AG04450 (cell line): ENCODE data around the gene OAS3. TPM values are rescaled to one million over a fixed set of nuclear protein-coding genes. Genes with fewer than 3 reads are reported as not detected.

Experiments
- CTCF ChIA-PET: fragments of 300-600, 350-600 bp; formaldehyde crosslinking; extraction: SDS; loops from one replicate; lab custom pipeline; 2022; ENCODE audit warnings: antibody characterized with exemption, inconsistent platforms; lab: Charles Lee
- POLR2A ChIA-PET: fragments of 350-600 bp; formaldehyde crosslinking; extraction: SDS; loops from one replicate; lab custom pipeline; 2021; ENCODE audit warnings: antibody characterized with exemption, inconsistent platforms; lab: Yijun Ruan, JAX
- DNase-seq: peaks from one replicate; pipeline ENCODE4 v3.0.0-alpha.2; 2011; ENCODE audit warnings: low read depth, low spot score
- H3K27ac ChIP-seq: one replicate; pipeline ENCODE4 v1.5.1; 2012; ENCODE audit warnings: low read depth, low read length, control low read depth
- H3K27me3 ChIP-seq: one replicate; pipeline ENCODE4 v1.6.0; 2012; ENCODE audit warnings: low read length; ENCODE audit not compliant: control insufficient read depth, insufficient read depth
- H3K4me3 ChIP-seq: 2 replicates; pipeline ENCODE4 v1.5.1; 2011; ENCODE audit warnings: mild to moderate bottlenecking, low read depth, low read length, control low read depth
- H3K9me3 ChIP-seq: 2 replicates; pipeline ENCODE4 v1.5.1; 2012; ENCODE audit warnings: low read length; ENCODE audit not compliant: control insufficient read depth, insufficient read depth
- CTCF ChIP-seq: IDR thresholded peaks from 2 replicates; pipeline ENCODE4 v1.5.1; 2011; ENCODE audit warnings: low read depth, low read length, control low read depth, inconsistent platforms
- polyA plus RNA-seq: library from polyadenylated mRNA; depleted of rRNA; stranded (reverse); fragments of >200 nt; gene quantifications from 2 replicates; pipeline ENCODE4 v1.2.3, GENCODE V29; 2011

Gene OAS3
- polyA plus RNA-seq, 1 experiment = 8.5 TPM

GRCh38 chr12:112963227-112963861 is 25.1 kb downstream of the OAS3 start:
- H3K4me3 ChIP-seq = no peak overlapping the region
- no peak for TF ChIP-seq CTCF
- H3K27me3 ChIP-seq = no peaks in the 10 kb centered on the region
- ChIA-PET POLR2A (no interaction called here), CTCF (interaction anchor here (1.4 kb wide), 1 partner anchor 16 kb away, joined by 4 read pairs; no protein-coding TSS in a partner anchor)
- H3K27ac ChIP-seq = no peak overlapping the region
- no peak for DNase-seq
- H3K9me3 ChIP-seq = no peaks in the 10 kb centered on the region; the same call in 1 of the 2 replicates

GRCh38 chr12:112964067-112964670 is 25.9 kb downstream of the OAS3 start:
- H3K4me3 ChIP-seq = no peak overlapping the region
- no peaks in the 10 kb centered on the region for H3K27me3 ChIP-seq
- TF ChIP-seq CTCF = no peak
- ChIA-PET CTCF (no interaction called here), POLR2A (no interaction called here)
- no peak overlapping the region for H3K27ac ChIP-seq
- no peak for DNase-seq
- no peaks in the 10 kb centered on the region; the same call in 1 of the 2 replicates for H3K9me3 ChIP-seq

- Histone ChIP-seq H3K27me3 (no peaks in the 10 kb centered on the region), H3K9me3 (no peaks in the 10 kb centered on the region), H3K27ac (no peak overlapping the region), H3K4me3 (no peak overlapping the region)
- ChIA-PET CTCF (no interaction called here), POLR2A (no interaction called here)
- TF ChIP-seq CTCF = no peak
- DNase-seq = no peak
These were observed 26.6 kb downstream of the OAS3 start for GRCh38 chr12:112964915-112965314.

- no peak overlapping the region for H3K4me3 ChIP-seq
- no peak for TF ChIP-seq CTCF
- no peaks in the 10 kb centered on the region for H3K27me3 ChIP-seq
- DNase-seq = no peak
- H3K9me3 ChIP-seq = no peaks in the 10 kb centered on the region
- H3K27ac ChIP-seq = no peak overlapping the region
- CTCF ChIA-PET = no interaction called here
- POLR2A ChIA-PET = no interaction called here
These were observed 27.4 kb downstream of the OAS3 start for GRCh38 chr12:112965643-112966042.

- H3K27ac ChIP-seq = no peak overlapping the region
- POLR2A ChIA-PET = interaction anchor here (0.6 kb wide), 1 partner anchor 438 kb away, joined by 3 read pairs; no protein-coding TSS in a partner anchor
- no peak overlapping the region for H3K4me3 ChIP-seq
- CTCF ChIA-PET = no interaction called here
- DNase-seq = no peak
- H3K27me3 ChIP-seq = no peaks in the 10 kb centered on the region
- no peak for TF ChIP-seq CTCF
- H3K9me3 ChIP-seq = no peaks in the 10 kb centered on the region
These were observed 29.0 kb downstream of the OAS3 start for GRCh38 chr12:112967306-112967705.
